Suprapubic skin (tissue), 4 donors: Measurements from ENCODE around the gene MICU1. TPM values are rescaled to one million over a fixed set of nuclear protein-coding genes. Genes with fewer than 3 reads are reported as not detected.

Experiments
- DNase-seq, 2 donors: peaks; one replicate each; pipeline ENCODE4 v3.0.0-alpha.2; 2019; ENCODE audit warnings: low spot score in 2 of 2
- H3K27ac ChIP-seq: fragments of 200-600 bp; sonication (generic); one replicate; pipeline ENCODE4 v1.5.1; 2019
- H3K27me3 ChIP-seq: fragments of 200-600 bp; sonication (generic); one replicate; pipeline ENCODE4 v1.5.1; 2019
- H3K36me3 ChIP-seq: fragments of 200-600 bp; sonication (generic); one replicate; pipeline ENCODE4 v1.5.1; 2019
- H3K4me1 ChIP-seq: fragments of 200-600 bp; sonication (generic); one replicate; pipeline ENCODE4 v1.5.1; 2019
- H3K4me3 ChIP-seq: fragments of 200-600 bp; sonication (generic); one replicate; pipeline ENCODE4 v1.5.1; 2019; ENCODE audit warnings: mild to moderate bottlenecking
- H3K9me3 ChIP-seq: fragments of 200-600 bp; sonication (generic); one replicate; pipeline ENCODE4 v1.5.1; 2019
- CTCF ChIP-seq, 2 donors: fragments of 200-600 bp in 1 of 2; fragments of 450-650 bp in 1 of 2; sonication (generic) in 1 of 2; IDR thresholded peaks; one replicate each; pipeline ENCODE4 v1.5.1; 2016 to 2019; ENCODE audit warnings: antibody characterized with exemption in 2 of 2, mild to moderate bottlenecking in 1 of 2, moderate library complexity in 1 of 2
- EP300 ChIP-seq: sonication (generic); formaldehyde crosslinking; IDR thresholded peaks from one replicate; pipeline ENCODE4 v1.6.1; 2017; ENCODE audit warnings: antibody characterized with exemption
- POLR2A ChIP-seq, 2 donors: fragments of 450-650 bp; IDR thresholded peaks; one replicate each; pipeline ENCODE4 v1.6.1; 2017; ENCODE audit warnings: antibody characterized with exemption in 2 of 2, mild to moderate bottlenecking in 2 of 2, moderate library complexity in 2 of 2
- POLR2AphosphoS5 ChIP-seq, 3 donors: sonication (generic); formaldehyde crosslinking; IDR thresholded peaks; one replicate each; pipeline ENCODE4 v1.6.1; 2017; ENCODE audit warnings: antibody characterized with exemption in 3 of 3
- WGBS: methylation state at CpG from one replicate; pipeline ENCODE4 v1.1.5; 2018; 5-methylcytosine and 5-hydroxymethylcytosine counted together
- total RNA-seq, 4 donors: library from RNA; depleted of rRNA; stranded (reverse); fragments of >200 nt; gene quantifications; one replicate each; pipeline ENCODE4 v1.1.0, GENCODE V29; 2016

MICU1 gene
- total RNA-seq, 4 donors from 2014 or later = 34.1 to 37.6 (median 35.6) TPM

GRCh38 chr10:72332423-72333111 is 293.3 kb downstream of the MICU1 start:
- DNase-seq = no peak
- no peak overlapping the region for H3K4me3 ChIP-seq
- H3K27ac ChIP-seq = peak overlapping the region; percentile 88
- no peaks in the 10 kb centered on the region for H3K27me3 ChIP-seq
- no peaks in the 10 kb centered on the region for H3K9me3 ChIP-seq
- TF ChIP-seq POLR2A (IDR thresholded peaks at IDR 0.05) = no peak
- no peak for TF ChIP-seq POLR2AphosphoS5 (IDR thresholded peaks at IDR 0.05)
- no peak for TF ChIP-seq EP300
- TF ChIP-seq CTCF (IDR thresholded peaks at IDR 0.05) = no peak
- peaks cover 94% of the 10 kb centered on the region for H3K4me1 ChIP-seq
- 52% methylated on average over 12 of the region's 12 CpGs for WGBS
- peaks cover 20% of the 10 kb centered on the region for H3K36me3 ChIP-seq

GRCh38 chr10:72331575-72332422 is 294.1 kb downstream of the MICU1 start:
- Histone ChIP-seq H3K4me1 (peaks cover 89% of the 10 kb centered on the region), H3K27me3 (no peaks in the 10 kb centered on the region), H3K36me3 (peaks cover 15% of the 10 kb centered on the region), H3K4me3 (peak overlapping the region; percentile 19), H3K27ac (peak overlapping the region; percentile 88), H3K9me3 (no peaks in the 10 kb centered on the region)
- no peak for DNase-seq
- WGBS = 6% methylated on average over 18 of the region's 27 CpGs
- peak in 2 of 3 donors; percentile 16 to 24 for TF ChIP-seq POLR2AphosphoS5 (IDR thresholded peaks at IDR 0.05)
- peak; percentile 26 to 44 for TF ChIP-seq CTCF (IDR thresholded peaks at IDR 0.05)
- no peak for TF ChIP-seq POLR2A (IDR thresholded peaks at IDR 0.05)

- no peak for DNase-seq
- Histone ChIP-seq H3K9me3 (no peaks in the 10 kb centered on the region), H3K4me1 (peaks cover 80% of the 10 kb centered on the region), H3K27ac (no peak overlapping the region), H3K27me3 (no peaks in the 10 kb centered on the region), H3K4me3 (no peak overlapping the region), H3K36me3 (peaks cover 10% of the 10 kb centered on the region)
- TF ChIP-seq POLR2A (IDR thresholded peaks at IDR 0.05) = no peak
- TF ChIP-seq POLR2AphosphoS5 (IDR thresholded peaks at IDR 0.05) = no peak
- no peak for TF ChIP-seq CTCF (IDR thresholded peaks at IDR 0.05)
- TF ChIP-seq EP300 = no peak
- 88% methylated on average over 2 of the region's 2 CpGs for WGBS
Measured at GRCh38 chr10:72330069-72330426, 295.8 kb downstream of the MICU1 start.

GRCh38 chr10:72329290-72330068 is 296.4 kb downstream of the MICU1 start:
- 81% methylated on average over 10 of the region's 11 CpGs for WGBS
- H3K4me3 ChIP-seq = no peak overlapping the region
- no peak for TF ChIP-seq EP300
- TF ChIP-seq POLR2A (IDR thresholded peaks at IDR 0.05) = no peak
- no peak for TF ChIP-seq POLR2AphosphoS5 (IDR thresholded peaks at IDR 0.05)
- TF ChIP-seq CTCF (IDR thresholded peaks at IDR 0.05) = no peak
- peak in 1 of 2 donors; percentile 65 for DNase-seq
- no peaks in the 10 kb centered on the region for H3K9me3 ChIP-seq
- H3K27ac ChIP-seq = no peak overlapping the region
- no peaks in the 10 kb centered on the region for H3K27me3 ChIP-seq
- H3K36me3 ChIP-seq = peaks cover 7% of the 10 kb centered on the region
- peaks cover 79% of the 10 kb centered on the region for H3K4me1 ChIP-seq
